ENCODE data around the gene TWF2. TPM values are rescaled to one million over a fixed set of nuclear protein-coding genes. Genes with fewer than 3 reads are reported as not detected.
A peak's percentile ranks its signal among the peaks of the same experiment; 100 is the strongest.

The TWF2 gene
- total and polyA plus RNA-seq, 2 of the 13 experiments (the other 11 are each of a cell fraction or from before 2014, with no cell fraction given), result 45.5 to 108 TPM

GRCh38 chr3:52245322-52246263, 6.6 kb upstream of the TWF2 start, which contains the start of gene PPM1M (continued):
- TF ChIP-seq TOE1 (CRISPR knock-in tag; IDR thresholded peaks at IDR 0.05) (no peak), SOX6 (IDR thresholded peaks at IDR 0.05) (no peak), SOX6 (CRISPR knock-in tag; IDR thresholded peaks at IDR 0.05) (no peak), PHF8 (CRISPR knock-in tag; IDR thresholded peaks at IDR 0.05) (peak; percentile 52), MXI1 (IDR thresholded peaks at IDR 0.05; ENCODE audit: borderline replicate concordance, low read depth, low read length) (no peak), ZBTB8A (CRISPR knock-in tag; IDR thresholded peaks at IDR 0.05; ENCODE audit: borderline replicate concordance, low read depth) (no peak), NFE2L1 (CRISPR knock-in tag; IDR thresholded peaks at IDR 0.05; ENCODE audit: borderline replicate concordance) (no peak), ZNF773 (CRISPR knock-in tag; IDR thresholded peaks at IDR 0.05; ENCODE audit: borderline replicate concordance) (peak; percentile 92; the same call in 1 of the 2 replicates), ZNF564 (CRISPR knock-in tag; IDR thresholded peaks at IDR 0.05) (no peak), ZSCAN30 (CRISPR knock-in tag; IDR thresholded peaks at IDR 0.05) (no peak), AKAP8 (CRISPR knock-in tag; IDR thresholded peaks at IDR 0.05) (no peak), MXD1 (CRISPR knock-in tag; IDR thresholded peaks at IDR 0.05) (peak; percentile 51; the same call in 1 of the 2 replicates), NAIF1 (CRISPR knock-in tag; IDR thresholded peaks at IDR 0.05; ENCODE audit: borderline replicate concordance) (no peak), ZNF260 (CRISPR knock-in tag; IDR thresholded peaks at IDR 0.05; ENCODE audit: borderline replicate concordance, low read depth) (no peak), BCL3 (CRISPR knock-in tag; IDR thresholded peaks at IDR 0.05) (peak; percentile 76), SATB2 (CRISPR knock-in tag; IDR thresholded peaks at IDR 0.05) (no peak), ZNF549 (CRISPR knock-in tag; IDR thresholded peaks at IDR 0.05) (no peak), TMF1 (CRISPR knock-in tag; IDR thresholded peaks at IDR 0.05; ENCODE audit: low read depth) (peak; percentile 81; the same call in 1 of the 2 replicates), PHF20 (CRISPR knock-in tag; IDR thresholded peaks at IDR 0.05) (peak; percentile 23; the same call in 1 of the 2 replicates), ARID5B (CRISPR knock-in tag; IDR thresholded peaks at IDR 0.05) (no peak), ZNF777 (CRISPR knock-in tag; IDR thresholded peaks at IDR 0.05) (peak; percentile 86), IKZF5 (CRISPR knock-in tag; IDR thresholded peaks at IDR 0.05) (peak; percentile 36; the same call in 1 of the 2 replicates), GATA4 (IDR thresholded peaks at IDR 0.05; ENCODE audit: borderline replicate concordance, low read depth) (no peak), ZNF781 (CRISPR knock-in tag; IDR thresholded peaks at IDR 0.05; ENCODE audit: borderline replicate concordance, not compliant biosample characterization) (no peak)
